Hematopoietic multipotent progenitor cell treated with erythropoietin and hydrocortisone succinate and interleukin-3 and kit ligand, for 6 days (in vitro differentiated cells): ENCODE data around the gene FUT4.

ENCODE experiments used
- DNase-seq: peaks from one replicate; pipeline ENCODE4 v3.0.0-alpha.2; 2015

FUT4 gene

DNA sequence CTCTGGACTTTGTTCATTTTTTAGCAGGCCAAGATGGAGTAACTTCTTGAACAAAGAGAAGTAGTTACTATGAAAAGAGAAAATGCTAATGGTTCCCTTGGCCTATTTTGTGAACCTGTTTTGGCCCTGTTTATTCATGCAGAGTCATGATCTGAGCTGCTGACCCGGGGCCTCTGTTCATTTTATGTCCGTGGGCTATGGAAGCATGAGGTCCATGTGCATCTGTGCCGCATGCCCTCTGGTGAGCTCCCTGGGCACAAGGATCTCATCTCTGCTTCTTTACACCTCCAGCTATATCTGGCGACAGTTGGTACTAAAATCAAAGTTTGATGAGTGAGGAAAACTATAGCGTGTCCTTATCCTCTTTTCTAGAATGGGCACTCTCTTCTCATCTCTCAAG, 24.5 kb downstream of the FUT4 start:
- DNase-seq, result no peak

GRCh38 chr11:94568717-94569116, 25.0 kb downstream of the FUT4 start:
- no peak for DNase-seq

- DNase-seq, result peak; percentile 19
Measured at GRCh38 chr11:94572975-94573374, 29.3 kb downstream of the FUT4 start.

- DNase-seq, result peak; percentile 62
Measured at GRCh38 chr11:94574193-94574961, 30.7 kb downstream of the FUT4 start.

DNA sequence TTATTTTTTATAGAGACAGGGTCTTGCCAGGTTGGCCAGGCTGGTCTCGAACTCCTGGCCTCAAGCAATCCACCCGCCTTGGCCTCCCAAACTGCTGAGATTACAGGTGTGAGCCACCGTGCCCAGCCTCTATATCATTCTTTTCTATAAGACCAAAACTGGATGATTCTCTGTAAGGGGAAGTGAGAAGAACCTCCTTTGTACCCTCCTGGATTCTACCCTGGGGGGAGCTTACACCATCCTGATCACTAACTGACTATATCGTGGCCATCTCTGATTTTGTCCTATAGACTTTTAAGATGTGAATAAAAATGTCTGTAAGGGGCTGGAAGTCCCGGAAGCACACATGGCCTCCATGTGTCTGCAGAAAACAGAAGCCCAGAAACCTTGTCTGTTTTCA, 32.6 kb downstream of the FUT4 start:
- no peak for DNase-seq

DNA sequence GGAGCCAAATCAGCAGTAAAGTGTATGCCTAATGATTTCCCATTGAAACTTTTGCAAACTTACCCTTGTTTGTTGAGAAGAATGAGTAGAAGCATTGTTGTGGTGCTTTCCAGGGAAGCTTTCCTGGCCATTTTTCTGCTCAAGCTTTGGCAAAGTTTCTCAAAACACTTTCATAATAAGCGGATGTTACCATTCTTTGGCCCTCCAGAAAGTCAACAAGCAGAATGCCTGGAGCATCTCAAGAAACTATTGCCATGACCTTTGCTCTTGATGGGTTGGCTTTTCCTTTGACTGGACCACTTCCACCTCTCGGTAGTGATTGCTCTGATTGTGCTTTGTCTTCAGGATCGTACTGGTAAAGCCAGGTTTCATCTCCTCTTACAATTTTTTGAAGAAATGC, 34.1 kb downstream of the FUT4 start:
- no peak for DNase-seq

DNA sequence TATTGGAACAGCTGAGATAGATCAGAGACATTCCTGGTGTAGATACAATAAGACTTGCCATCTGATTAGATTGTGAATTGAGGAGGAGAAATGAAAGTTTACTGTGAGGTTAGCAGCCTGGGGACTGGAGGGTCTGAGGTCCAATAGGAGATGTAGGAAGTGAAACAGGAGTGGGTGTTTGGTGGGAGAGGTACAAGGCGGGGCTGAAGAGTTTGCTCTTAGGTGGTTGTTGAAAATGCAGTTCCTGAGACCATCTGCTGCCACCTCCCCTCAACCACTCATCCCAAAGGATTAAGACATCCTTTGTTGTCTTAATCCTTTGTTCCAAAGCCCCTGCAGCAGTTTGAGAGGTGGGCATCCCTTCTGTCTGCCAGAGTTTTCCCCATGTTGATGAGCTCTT, 38.2 kb downstream of the FUT4 start:
- no peak for DNase-seq

- DNase-seq, result peak; percentile 13
Measured at GRCh38 chr11:94583213-94583865, 39.6 kb downstream of the FUT4 start.

- no peak for DNase-seq
Measured at GRCh38 chr11:94583866-94584500, 40.3 kb downstream of the FUT4 start.

DNA sequence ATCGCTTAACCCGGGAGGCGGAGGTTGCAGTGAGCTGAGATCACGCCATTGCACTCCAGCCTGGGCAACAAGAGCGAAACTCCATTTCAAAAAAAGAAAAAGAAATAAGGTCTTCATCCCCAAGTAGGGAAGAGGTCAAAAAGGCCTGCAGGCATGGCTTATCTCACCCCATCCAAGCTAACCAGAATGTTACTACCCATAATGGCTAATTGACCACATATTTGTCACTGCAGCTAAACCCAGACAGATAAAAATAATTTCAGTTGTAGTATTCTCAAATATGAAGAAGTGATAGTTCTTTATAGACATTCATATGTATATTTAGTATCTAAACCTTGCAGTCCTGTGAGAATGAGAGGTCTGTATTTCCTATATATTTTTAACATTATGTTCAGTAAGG, 41.3 kb downstream of the FUT4 start:
- peak; percentile 34 for DNase-seq

DNA sequence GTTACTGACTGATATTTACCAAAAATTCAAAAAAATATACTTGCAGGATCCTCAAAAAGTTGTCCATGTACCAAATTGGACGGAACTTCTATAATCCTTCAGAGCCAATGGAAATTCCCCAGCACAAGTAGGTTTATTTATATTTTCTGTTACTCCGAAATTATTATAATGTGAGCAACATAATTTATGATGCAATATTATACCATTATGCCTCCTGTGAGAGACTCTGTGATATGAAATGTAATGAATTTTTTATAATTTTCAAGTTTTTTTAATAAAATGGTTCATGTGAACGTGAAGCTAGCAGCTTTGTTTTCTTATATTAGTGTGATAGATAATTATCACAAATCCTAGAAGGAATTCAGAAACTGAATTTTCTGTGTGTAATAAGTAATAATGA, 41.7 kb downstream of the FUT4 start:
- DNase-seq, result no peak

GRCh38 chr11:94586546-94586945, 42.8 kb downstream of the FUT4 start:
- DNase-seq, result no peak

- no peak for DNase-seq
Measured at GRCh38 chr11:94586978-94587377, 43.3 kb downstream of the FUT4 start.

- DNase-seq, result no peak
Measured at GRCh38 chr11:94588366-94588942, 44.7 kb downstream of the FUT4 start.

GRCh38 chr11:94590352-94591041, 46.8 kb downstream of the FUT4 start:
- DNase-seq, result no peak

DNA sequence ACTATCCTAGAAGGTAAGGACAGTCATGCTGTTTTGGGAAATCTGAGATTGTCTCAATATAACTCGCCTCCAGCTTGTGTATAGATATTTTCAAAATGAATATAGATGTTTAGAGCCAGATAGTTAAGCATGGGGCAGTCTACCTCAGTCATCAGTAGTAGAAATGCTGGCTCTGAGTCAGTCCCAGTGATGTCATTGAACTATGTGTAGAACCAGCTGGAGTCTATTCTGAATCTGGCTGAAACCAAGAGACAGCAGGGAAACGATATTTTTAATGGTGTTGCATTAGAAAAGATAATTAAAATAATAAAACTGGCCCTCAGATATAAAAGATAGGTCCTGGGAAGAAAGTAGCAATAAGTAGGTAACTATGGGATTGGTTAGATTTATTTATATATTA, 49.3 kb downstream of the FUT4 start:
- DNase-seq, result no peak

- no peak for DNase-seq
Measured at GRCh38 chr11:94595076-94595475, 51.4 kb downstream of the FUT4 start.

DNA sequence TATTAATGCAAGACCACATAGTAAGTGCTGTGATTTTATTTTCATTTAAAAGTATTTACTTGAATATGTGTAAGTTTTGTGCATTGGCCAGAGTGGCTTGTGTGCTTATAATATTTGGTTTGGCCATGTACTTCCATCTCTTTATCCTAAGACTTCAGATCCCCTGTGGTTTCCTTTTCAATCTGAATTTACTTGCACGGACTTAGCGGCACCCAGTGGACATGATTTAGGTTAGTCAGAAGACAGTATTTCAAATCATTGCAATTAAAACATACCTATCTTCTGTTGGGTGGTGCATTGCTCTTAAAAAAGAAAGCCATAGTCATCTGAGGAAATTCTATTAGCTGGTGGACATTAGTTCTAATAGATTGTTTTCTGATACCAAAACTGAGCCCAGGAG, 54.2 kb downstream of the FUT4 start:
- peak; percentile 51 for DNase-seq
